Measurements from ENCODE around the gene BSPH1.
"Not testable (repeated sequence)": the region's sequence is repeated elsewhere in the genome, so short reads cannot be mapped to it uniquely, and the experiment has no call there.

The BSPH1 gene

GRCh38 chr19:47992070-47992469 lies at the start of gene BSPH1:
TSS of gene BSPH1 (minus strand) at chr19:47992170. CDS start at chr19:47992081, 89 bp downstream.
- no peak for DNase-seq (ENCODE audit: low read depth)

- DNase-seq (ENCODE audit: low read depth) = no peak
Observed at GRCh38 chr19:48036765-48037164, 44.8 kb upstream of the BSPH1 start.

GRCh38 chr19:48033604-48034003 lies 41.6 kb upstream of the BSPH1 start:
- DNase-seq (ENCODE audit: low read depth) = no peak

GRCh38 chr19:48030073-48030472 lies 38.1 kb upstream of the BSPH1 start:
- DNase-seq (ENCODE audit: low read depth) = no peak

- no peak for DNase-seq (ENCODE audit: low read depth)
Observed at GRCh38 chr19:48029431-48029830, 37.5 kb upstream of the BSPH1 start.

GRCh38 chr19:48025480-48025879 lies 33.5 kb upstream of the BSPH1 start:
- no peak for DNase-seq (ENCODE audit: low read depth)

- DNase-seq (ENCODE audit: low read depth) = no peak
Observed at GRCh38 chr19:48023518-48023917, 31.5 kb upstream of the BSPH1 start.

GRCh38 chr19:48023011-48023410 lies 31.0 kb upstream of the BSPH1 start:
- no peak for DNase-seq (ENCODE audit: low read depth)

- DNase-seq (ENCODE audit: low read depth) = no peak
Observed at GRCh38 chr19:48020686-48021085, 28.7 kb upstream of the BSPH1 start.

GRCh38 chr19:48010932-48011758 lies 19.2 kb upstream of the BSPH1 start:
- no peak for DNase-seq (ENCODE audit: low read depth)

GRCh38 chr19:48006762-48007161 lies 14.8 kb upstream of the BSPH1 start:
- no peak for DNase-seq (ENCODE audit: low read depth)

- DNase-seq (ENCODE audit: low read depth) = no peak
Observed at GRCh38 chr19:48004236-48004635, 12.3 kb upstream of the BSPH1 start.

GRCh38 chr19:48000846-48001245 lies 8.9 kb upstream of the BSPH1 start:
- DNase-seq (ENCODE audit: low read depth) = no peak

GRCh38 chr19:47998800-47999199 lies 6.8 kb upstream of the BSPH1 start:
- no peak for DNase-seq (ENCODE audit: low read depth)

- DNase-seq (ENCODE audit: low read depth) = no peak
Observed at GRCh38 chr19:47996230-47996727, 4.3 kb upstream of the BSPH1 start.

GRCh38 chr19:47994209-47994802 lies 2.3 kb upstream of the BSPH1 start, which contains the start of gene ELSPBP1:
TSS of gene ELSPBP1 (plus strand) at chr19:47994632. CDS start at chr19:48008668, 14,036 bp downstream.
- DNase-seq (ENCODE audit: low read depth) = no peak

- DNase-seq (ENCODE audit: low read depth) = no peak
Observed at GRCh38 chr19:47991191-47991808, 670 bp downstream of the BSPH1 start.

GRCh38 chr19:47973529-47973928 lies 18.4 kb downstream of the BSPH1 start:
- no peak for DNase-seq (ENCODE audit: low read depth)

GRCh38 chr19:47955936-47956335 lies 36.0 kb downstream of the BSPH1 start:
- DNase-seq (ENCODE audit: low read depth) = not testable (repeated sequence)

GRCh38 chr19:47952132-47952531 lies 39.8 kb downstream of the BSPH1 start:
- not testable (repeated sequence) for DNase-seq (ENCODE audit: low read depth)

- not testable (repeated sequence) for DNase-seq (ENCODE audit: low read depth)
Observed at GRCh38 chr19:47949852-47950521, 42.0 kb downstream of the BSPH1 start.

GRCh38 chr19:47928581-47928980 lies 63.4 kb downstream of the BSPH1 start:
- DNase-seq (ENCODE audit: low read depth) = not testable (repeated sequence)

All from fibroblast of gingiva (primary cell).